ENCODE results near the gene ALDH8A1.
"Not testable (repeated sequence)": the region's sequence is repeated elsewhere in the genome, so short reads cannot be mapped to it uniquely, and the experiment has no call there.

ALDH8A1 gene

DNA sequence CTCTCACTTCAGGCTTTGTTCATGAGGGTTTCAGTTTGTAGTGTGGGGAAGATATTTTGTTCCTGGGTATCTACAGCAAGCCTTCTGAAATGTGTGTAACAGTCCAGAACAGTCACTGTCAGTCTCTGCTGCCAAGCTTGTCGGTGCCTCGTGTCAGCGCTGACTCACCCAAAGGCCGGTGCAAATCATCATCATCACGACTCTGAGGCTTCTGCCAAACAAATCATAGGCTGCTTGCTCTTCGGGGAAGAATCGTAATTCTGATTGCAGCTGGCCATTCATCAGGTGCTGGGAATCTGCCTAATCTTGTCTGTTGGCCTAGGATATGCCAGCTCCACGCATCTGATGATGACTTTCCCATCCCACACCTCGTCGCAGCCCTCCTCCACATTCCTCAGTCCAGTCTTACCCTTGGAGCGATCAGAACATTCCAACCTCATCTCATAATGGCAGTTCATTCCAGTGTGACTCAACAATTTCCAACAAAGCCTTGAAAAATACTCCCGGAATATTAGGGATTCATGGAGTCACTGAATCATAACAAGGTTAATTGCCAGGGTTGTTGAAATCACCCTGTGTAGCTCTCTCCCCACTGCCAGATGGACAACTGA lies 40.9 kb downstream of the ALDH8A1 start:
- no peak for DNase-seq

DNA sequence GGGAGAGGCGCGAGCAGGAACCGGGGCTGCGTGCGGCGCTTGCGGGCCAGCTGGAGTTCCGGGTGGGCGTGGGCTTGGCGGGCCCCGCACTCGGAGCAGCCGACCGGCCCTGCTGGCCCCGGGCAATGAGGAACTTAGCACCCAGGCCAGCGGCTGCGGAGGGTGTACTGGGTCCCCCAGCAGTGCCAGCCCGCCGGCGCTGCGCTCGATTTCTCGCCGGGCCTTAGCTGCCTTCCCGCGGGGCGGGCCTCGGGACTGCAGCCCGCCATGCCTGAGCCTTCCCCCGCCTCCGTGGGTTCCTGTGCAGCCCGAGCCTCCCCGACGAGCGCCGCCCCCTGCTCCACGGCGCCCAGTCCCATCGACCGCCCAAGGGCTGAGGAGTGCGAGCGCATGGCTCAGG lies 45.2 kb downstream of the ALDH8A1 start:
- DNase-seq: not testable (repeated sequence)

DNA sequence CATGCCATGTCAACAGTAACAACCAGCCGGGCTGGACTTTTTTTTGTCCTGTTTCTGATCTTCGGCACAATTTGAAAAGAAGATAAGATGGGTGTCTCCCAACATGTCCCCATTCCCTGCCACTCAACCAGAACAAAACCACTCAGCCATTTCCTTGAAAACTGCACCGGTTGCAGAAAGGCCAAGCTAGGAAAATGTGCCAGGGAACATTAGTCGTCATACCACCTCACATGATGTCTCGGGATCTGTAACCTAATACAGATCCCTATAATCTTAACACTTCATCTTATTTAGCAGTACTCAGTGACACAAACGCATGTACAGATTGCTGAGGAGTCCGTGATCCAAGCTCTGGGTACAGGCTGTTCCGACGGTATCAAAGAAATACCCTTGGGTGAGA lies 46.5 kb downstream of the ALDH8A1 start:
- no peak for DNase-seq

DNA sequence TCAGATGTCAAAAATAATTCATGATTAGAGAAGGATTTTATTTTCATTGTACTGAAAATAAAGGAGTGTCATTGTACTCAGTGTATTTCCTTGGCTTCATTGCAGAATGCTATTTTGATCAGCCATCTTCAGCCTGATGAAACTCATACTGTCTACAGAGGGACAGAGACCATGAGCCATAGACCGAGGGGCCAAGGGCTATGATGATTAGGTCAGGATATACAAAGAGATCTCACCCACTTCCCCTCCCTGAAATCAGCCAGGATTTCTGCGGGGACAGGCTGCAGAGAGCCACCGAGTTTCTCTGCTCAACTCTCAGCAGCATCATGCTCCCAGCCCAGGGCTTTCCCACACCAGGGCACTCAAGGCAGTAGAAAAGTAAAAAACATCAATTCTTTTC lies 47.0 kb downstream of the ALDH8A1 start:
- no peak for DNase-seq

GRCh38 chr6:134902074-134902861 lies 47.6 kb downstream of the ALDH8A1 start:
- DNase-seq: no peak

DNA sequence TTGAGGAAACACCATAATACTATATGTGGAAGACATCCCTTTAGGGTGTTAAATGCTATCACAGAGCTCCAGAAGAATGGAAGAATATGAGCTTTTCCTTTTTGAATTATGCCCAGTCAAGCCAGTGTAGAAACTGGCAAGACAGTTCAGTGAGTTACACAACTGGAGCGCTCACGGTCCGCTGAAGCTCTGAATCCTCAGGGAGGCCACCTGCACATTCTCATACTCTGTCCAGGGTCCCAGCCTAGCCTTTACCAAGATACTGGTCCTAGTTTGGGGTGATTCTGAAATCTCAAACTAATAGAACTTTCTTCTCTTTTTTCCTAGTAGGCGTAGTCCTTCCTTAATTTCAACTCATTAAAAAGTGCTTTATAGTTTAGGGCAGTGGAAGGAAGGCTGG lies 51.3 kb downstream of the ALDH8A1 start:
- no peak for DNase-seq

- not testable (repeated sequence) for DNase-seq
Observed at GRCh38 chr6:134898166-134898565, 51.7 kb downstream of the ALDH8A1 start.

DNA sequence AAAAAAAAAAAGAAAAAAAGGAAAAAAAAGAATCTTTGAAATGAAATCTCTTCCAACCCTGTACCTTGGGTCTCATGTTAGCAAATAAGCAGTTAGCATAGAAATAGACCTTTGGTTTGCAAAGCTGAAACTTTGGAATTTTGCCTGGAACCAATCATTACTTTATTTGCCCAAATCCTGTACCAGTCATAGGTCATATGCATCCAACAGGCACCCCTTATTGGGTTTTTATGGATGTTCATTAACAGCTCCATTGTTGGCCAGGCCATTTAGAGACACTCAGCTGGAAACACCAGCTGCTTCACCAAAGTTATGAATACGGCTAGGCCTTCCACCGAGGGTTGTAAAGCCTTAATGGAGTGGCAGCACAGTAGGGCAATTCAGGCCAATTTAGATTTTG lies 53.0 kb downstream of the ALDH8A1 start:
- DNase-seq: no peak

GRCh38 chr6:134894800-134895199 lies 55.1 kb downstream of the ALDH8A1 start:
- DNase-seq: peak in 1 of 2 experiments; percentile 32

DNA sequence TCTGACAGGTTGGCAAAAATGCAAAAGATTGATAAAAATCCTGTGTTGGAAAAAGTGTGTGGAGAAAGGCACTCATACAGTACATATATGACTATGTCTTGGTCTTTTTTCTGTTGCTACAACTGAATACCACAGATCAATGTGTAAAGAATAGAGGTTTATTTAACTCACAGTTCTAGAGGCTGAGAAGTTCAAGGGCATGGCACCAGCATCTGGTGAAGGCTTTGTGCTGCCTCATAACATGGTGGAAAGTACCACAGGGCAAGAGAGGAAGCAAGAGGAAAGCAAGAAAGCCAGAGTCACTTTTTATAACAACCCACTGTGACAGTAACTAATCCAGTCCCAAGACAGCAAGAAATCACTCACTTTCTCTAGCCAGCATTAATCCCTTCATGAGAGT lies 57.5 kb downstream of the ALDH8A1 start:
- DNase-seq: no peak

DNA sequence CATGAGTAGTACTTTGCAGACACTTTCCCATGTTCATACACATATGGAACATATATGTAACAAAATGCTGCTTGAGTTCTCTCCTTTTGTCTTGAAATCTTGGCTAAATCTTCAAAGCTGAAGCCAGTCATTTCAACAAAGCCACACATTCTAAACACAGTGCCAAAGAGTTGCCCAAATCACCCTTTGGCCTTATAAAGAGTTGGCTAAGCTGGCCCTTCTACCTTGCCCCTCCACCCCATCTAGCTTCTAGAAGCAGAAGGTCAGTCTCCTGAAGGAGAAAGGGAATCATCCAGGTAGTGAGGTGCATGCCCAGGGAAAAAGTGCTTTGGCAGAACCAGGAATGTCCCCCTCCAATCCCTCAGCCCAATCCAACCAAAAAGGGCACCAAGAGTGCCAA lies 58.3 kb downstream of the ALDH8A1 start:
- DNase-seq: no peak

DNA sequence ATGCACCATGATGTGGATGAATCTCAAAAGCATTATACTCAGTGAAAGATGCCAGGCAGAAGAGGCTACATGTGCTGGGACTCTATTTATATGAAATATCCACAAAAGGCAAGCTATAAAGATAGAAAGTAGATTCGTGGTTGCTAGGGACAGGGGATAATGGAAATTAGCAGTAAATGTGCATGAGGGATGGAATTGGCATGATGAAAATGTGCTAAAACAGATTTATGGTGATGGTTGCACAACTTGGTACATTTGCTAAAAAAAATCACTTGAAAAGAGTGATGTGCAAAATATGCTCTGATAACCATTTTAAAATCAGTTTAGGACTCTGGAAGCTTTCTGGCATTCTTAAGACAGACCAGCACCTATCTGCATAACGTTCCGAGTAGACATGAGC lies 61.6 kb downstream of the ALDH8A1 start:
- DNase-seq: no peak

- no peak for DNase-seq
Observed at GRCh38 chr6:134884752-134885151, 65.1 kb downstream of the ALDH8A1 start.

- DNase-seq: no peak
Observed at GRCh38 chr6:134883314-134883713, 66.6 kb downstream of the ALDH8A1 start.

DNA sequence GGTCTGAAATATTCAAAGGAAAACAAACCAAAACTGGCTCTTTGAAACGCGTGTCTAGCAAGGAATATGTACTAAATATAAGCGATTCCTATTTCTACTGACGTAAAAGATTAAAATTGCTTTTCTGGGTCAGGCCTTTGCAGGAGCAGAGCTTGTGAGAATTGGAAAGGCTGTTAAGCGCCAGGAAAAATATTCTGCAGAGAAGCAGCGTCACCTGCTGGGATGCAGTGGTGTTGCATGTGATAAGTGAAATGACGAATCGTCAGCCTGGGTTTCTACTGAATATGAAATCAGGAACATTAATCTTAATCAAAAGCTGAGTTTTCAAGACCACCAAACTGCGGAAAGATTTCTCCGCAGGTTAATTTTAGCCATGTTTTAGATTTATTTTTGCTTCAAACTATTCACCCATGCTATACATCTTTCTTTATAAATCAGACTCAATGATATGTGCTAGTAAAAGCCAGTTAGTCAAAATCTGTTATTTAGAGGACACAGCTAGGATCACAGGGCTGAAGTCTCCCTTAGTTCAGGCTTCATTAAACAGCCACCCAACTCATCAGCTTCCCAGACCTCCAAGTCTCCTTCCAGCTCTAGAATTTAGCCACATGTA lies 67.4 kb downstream of the ALDH8A1 start:
- DNase-seq: peak; percentile 27 to 63

- no peak for DNase-seq
Observed at GRCh38 chr6:134880487-134881190, 69.3 kb downstream of the ALDH8A1 start.

- no peak for DNase-seq
Observed at GRCh38 chr6:134878136-134878535, 71.8 kb downstream of the ALDH8A1 start.

DNA sequence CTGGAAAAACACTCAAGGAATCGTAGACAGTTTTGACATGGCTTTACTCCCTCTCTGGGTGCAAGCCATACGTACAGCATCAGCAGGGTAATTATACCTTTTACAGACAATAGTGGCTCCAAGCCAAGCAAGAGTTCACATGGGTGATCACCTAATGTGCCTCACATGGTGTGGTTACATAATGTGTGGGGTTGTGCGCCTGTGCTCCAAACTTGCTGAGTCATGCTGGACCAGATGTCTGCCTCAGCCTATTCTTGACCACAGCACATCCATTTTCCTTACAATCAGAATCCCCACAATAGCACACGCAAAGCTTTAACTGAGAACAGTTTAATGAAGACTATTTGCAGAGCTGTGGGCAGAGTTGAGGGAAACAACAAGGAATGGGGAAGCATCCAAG lies 74.5 kb downstream of the ALDH8A1 start:
- peak in 1 of 2 experiments; percentile 9 for DNase-seq

GRCh38 chr6:134873500-134874388 lies 76.2 kb downstream of the ALDH8A1 start:
- no peak for DNase-seq

DNA sequence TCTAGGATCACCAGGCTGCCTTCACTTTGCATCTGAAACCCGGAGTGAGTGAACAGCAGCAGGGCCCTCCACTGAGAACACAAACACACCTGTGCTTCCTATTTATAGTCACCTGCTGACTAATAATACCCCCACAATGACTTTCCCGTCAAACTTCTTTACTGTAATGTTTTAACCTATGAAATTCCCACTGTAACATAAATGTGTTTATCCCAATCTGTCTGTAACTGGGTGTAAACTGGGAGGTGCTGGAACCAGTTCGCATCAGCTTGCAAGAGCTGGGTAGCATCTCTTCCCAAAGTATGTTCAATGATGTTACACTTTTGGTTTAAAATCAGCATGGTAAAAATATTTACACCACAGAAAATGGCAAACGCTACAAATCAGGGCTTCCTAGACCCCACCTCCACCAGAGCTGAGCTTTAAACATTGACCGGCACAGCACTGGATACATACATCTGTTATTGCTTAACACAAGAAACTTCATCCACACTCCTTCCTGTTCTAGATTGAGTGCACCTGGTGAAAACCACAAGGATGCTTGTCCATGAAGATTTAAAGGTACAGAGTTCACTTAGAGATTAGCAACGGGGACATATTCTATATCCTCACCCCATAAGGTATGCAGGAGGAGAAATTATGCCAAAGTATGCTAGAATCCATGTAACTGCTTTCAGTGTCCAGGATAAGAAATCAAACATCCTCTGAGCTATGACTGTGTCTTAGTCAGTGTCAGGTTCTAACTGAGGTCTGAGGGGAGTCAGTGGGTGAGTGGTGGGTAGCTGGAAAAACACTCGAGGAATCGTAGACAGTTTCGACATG lies 79.0 kb downstream of the ALDH8A1 start:
- no peak for DNase-seq

- no peak for DNase-seq
Observed at GRCh38 chr6:134868812-134869211, 81.1 kb downstream of the ALDH8A1 start.

Data from NCI-H526 (cell line).